Trophoblast cell (in vitro differentiated cells and primary cell): ENCODE data around the gene WDR62.

Experiments
- DNase-seq, 2 donors: peaks; one replicate each; pipeline ENCODE4 v3.0.0-alpha.2; 2016
- H2AFZ ChIP-seq: 2 replicates; pipeline ENCODE4 v1.6.1; 2013; ENCODE audit warnings: low read length, moderate library complexity, mild to moderate bottlenecking; ENCODE audit not compliant: insufficient read depth, poor library complexity
- H2AK5ac ChIP-seq: 2 replicates; pipeline ENCODE4 v1.6.1; 2013; ENCODE audit warnings: mild to moderate bottlenecking, low read length
- H2BK120ac ChIP-seq: 2 replicates; pipeline ENCODE4 v1.6.1; 2013; ENCODE audit warnings: low read length, mild to moderate bottlenecking, moderate library complexity; ENCODE audit not compliant: insufficient read depth, poor library complexity
- H2BK12ac ChIP-seq: 2 replicates; pipeline ENCODE4 v1.6.1; 2013; ENCODE audit warnings: mild to moderate bottlenecking, low read length, moderate library complexity
- H2BK5ac ChIP-seq: 2 replicates; pipeline ENCODE4 v1.6.1; 2013; ENCODE audit warnings: low read length, low read depth, moderate library complexity, mild to moderate bottlenecking; ENCODE audit not compliant: poor library complexity
- H3K14ac ChIP-seq: 2 replicates; pipeline ENCODE4 v1.6.1; 2013; ENCODE audit warnings: mild to moderate bottlenecking, low read length
- H3K18ac ChIP-seq: 2 replicates; pipeline ENCODE4 v1.6.1; 2013; ENCODE audit warnings: mild to moderate bottlenecking, low read length
- H3K23ac ChIP-seq: 2 replicates; pipeline ENCODE4 v1.6.1; 2013; ENCODE audit warnings: low read length
- H3K27ac ChIP-seq: 2 replicates; pipeline ENCODE4 v1.5.1; 2013; ENCODE audit warnings: low read depth, mild to moderate bottlenecking, inconsistent platforms, low read length, moderate library complexity
- H3K27me3 ChIP-seq: 2 replicates; pipeline ENCODE4 v1.6.1; 2013; ENCODE audit warnings: inconsistent platforms, mild to moderate bottlenecking, low read length, moderate library complexity; ENCODE audit not compliant: insufficient read depth
- H3K36me3 ChIP-seq, 2 experiments: 1 replicate in 1 of 2; 2 replicates in 1 of 2; pipeline ENCODE4 v1.6.1; 2013; ENCODE audit warnings: low read length in 2 of 2, mild to moderate bottlenecking in 2 of 2, moderate library complexity in 1 of 2; ENCODE audit not compliant: insufficient read depth in 2 of 2, control insufficient read depth in 1 of 2
- H3K4ac ChIP-seq: 2 replicates; pipeline ENCODE4 v1.6.1; 2013; ENCODE audit warnings: low read depth, mild to moderate bottlenecking, low read length, moderate library complexity
- H3K4me1 ChIP-seq, 2 experiments: 1 replicate in 1 of 2; 2 replicates in 1 of 2; pipeline ENCODE4 v1.6.1; 2013; ENCODE audit warnings: low read length in 2 of 2, mild to moderate bottlenecking in 2 of 2, moderate library complexity in 1 of 2; ENCODE audit not compliant: insufficient read depth in 2 of 2, control insufficient read depth in 1 of 2
- H3K4me2 ChIP-seq: 2 replicates; pipeline ENCODE4 v1.6.1; 2013; ENCODE audit warnings: inconsistent platforms, mild to moderate bottlenecking, low read length, moderate library complexity
- H3K4me3 ChIP-seq: 2 replicates; pipeline ENCODE4 v1.5.1; 2013; ENCODE audit warnings: mild to moderate bottlenecking, low read depth, low read length, inconsistent platforms
- H3K79me1 ChIP-seq: one replicate; pipeline ENCODE4 v1.6.1; 2013; ENCODE audit warnings: low read length
- H3K79me2 ChIP-seq: 2 replicates; pipeline ENCODE4 v1.6.1; 2013; ENCODE audit warnings: low read length, mild to moderate bottlenecking; ENCODE audit not compliant: control insufficient read depth, insufficient read depth, poor library complexity
- H3K9ac ChIP-seq: 2 replicates; pipeline ENCODE4 v1.6.1; 2013; ENCODE audit warnings: mild to moderate bottlenecking, low read length
- H3K9me3 ChIP-seq: 2 replicates; pipeline ENCODE4 v1.6.1; 2013; ENCODE audit warnings: low read depth, mild to moderate bottlenecking, control low read depth, inconsistent platforms, low read length; ENCODE audit not compliant: insufficient read depth
- H4K12ac ChIP-seq: 2 replicates; pipeline ENCODE4 v1.6.1; 2013; ENCODE audit warnings: low read depth, mild to moderate bottlenecking, low read length, moderate library complexity
- H4K8ac ChIP-seq: 2 replicates; pipeline ENCODE4 v1.6.1; 2013; ENCODE audit warnings: low read depth, mild to moderate bottlenecking, low read length, moderate library complexity
- H4K91ac ChIP-seq: one replicate; pipeline ENCODE4 v1.6.1; 2013; ENCODE audit warnings: low read depth, mild to moderate bottlenecking, low read length, moderate library complexity
- WGBS: extraction: QIAGEN DNeasy Blood & Tissue Kit; methylation state at CpG from one replicate; pipeline ENCODE4 v1.1.7; 2013; ENCODE audit warnings: missing lambda C conversion rate; ENCODE audit not compliant: insufficient read length, insufficient coverage; ENCODE audit errors: extremely low coverage; 5-methylcytosine and 5-hydroxymethylcytosine counted together

Gene WDR62

GRCh38 chr19:36110487-36111199 is 55.9 kb downstream of the WDR62 start, which contains the start of gene OVOL3:
OVOL3 (plus strand) TSS chr19:36111143; CDS start chr19:36111203, 60 bp downstream.
- Histone ChIP-seq H3K4me1 (peaks cover 8 to 10% of the 10 kb centered on the region in 2 experiments), H3K79me1 (peaks cover 10% of the 10 kb centered on the region), H3K36me3 (peaks cover 25 to 27% of the 10 kb centered on the region in 2 experiments), H3K4me2 (no peak within 1 kb of the TSS), H3K27ac (no peak within 1 kb of the TSS), H2BK5ac (no peak within 1 kb of the TSS), H3K27me3 (no peaks in the 10 kb centered on the region), H3K14ac (no peak within 1 kb of the TSS), H3K4me3 (no peak within 1 kb of the TSS), H2AK5ac (no peak within 1 kb of the TSS), H3K9ac (no peak within 1 kb of the TSS), H3K18ac (no peak within 1 kb of the TSS), H2BK120ac (no peak within 1 kb of the TSS), H2BK12ac (no peak within 1 kb of the TSS), H4K12ac (peak within 1 kb of the TSS; percentile 25), H4K91ac (no peak within 1 kb of the TSS), H3K23ac (no peak within 1 kb of the TSS), H2AFZ (no peak within 1 kb of the TSS), H3K4ac (no peak within 1 kb of the TSS), H3K9me3 (no peaks in the 10 kb centered on the region), H4K8ac (no peak within 1 kb of the TSS), H3K79me2 (peaks cover 8% of the 10 kb centered on the region)
- no CpG with 5 or more reads among the region's 1 CpG for WGBS
- DNase-seq, result no peak

- Histone ChIP-seq H3K9me3 (no peaks in the 10 kb centered on the region), H4K12ac (peak overlapping the region; percentile 25), H3K4me1 (peaks cover 11 to 14% of the 10 kb centered on the region in 2 experiments), H3K4ac (no peak overlapping the region), H3K79me2 (peaks cover 12% of the 10 kb centered on the region), H3K4me3 (no peak overlapping the region), H2AK5ac (no peak overlapping the region), H4K8ac (no peak overlapping the region), H2BK5ac (no peak overlapping the region), H3K14ac (no peak overlapping the region), H3K4me2 (no peak overlapping the region), H3K36me3 (peaks cover 22 to 24% of the 10 kb centered on the region in 2 experiments), H3K27ac (no peak overlapping the region), H3K9ac (no peak overlapping the region), H3K23ac (no peak overlapping the region), H2BK120ac (no peak overlapping the region), H2AFZ (no peak overlapping the region), H3K79me1 (peaks cover 13% of the 10 kb centered on the region), H3K18ac (no peak overlapping the region), H3K27me3 (no peaks in the 10 kb centered on the region), H4K91ac (no peak overlapping the region), H2BK12ac (no peak overlapping the region)
- DNase-seq, result no peak
- WGBS, result no CpG with 5 or more reads among the region's 13 CpGs
These were observed 56.5 kb downstream of the WDR62 start for GRCh38 chr19:36111200-36111539.

- H3K9me3 ChIP-seq, result no peaks in the 10 kb centered on the region
- H2AFZ ChIP-seq, result no peak overlapping the region
- no peak overlapping the region for H4K12ac ChIP-seq
- no peaks in the 10 kb centered on the region for H3K27me3 ChIP-seq
- H3K4ac ChIP-seq, result no peak overlapping the region
- no peak overlapping the region for H3K14ac ChIP-seq
- H3K4me1 ChIP-seq, result peaks cover 14 to 16% of the 10 kb centered on the region in 2 experiments
- H2BK120ac ChIP-seq, result no peak overlapping the region
- no peak overlapping the region for H2BK5ac ChIP-seq
- H3K4me2 ChIP-seq, result no peak overlapping the region
- no peak overlapping the region for H3K18ac ChIP-seq
- peaks cover 22 to 24% of the 10 kb centered on the region in 2 experiments for H3K36me3 ChIP-seq
- H3K9ac ChIP-seq, result no peak overlapping the region
- no peak for DNase-seq
- no peak overlapping the region for H4K91ac ChIP-seq
- H2BK12ac ChIP-seq, result no peak overlapping the region
- WGBS, result no CpG with 5 or more reads among the region's 10 CpGs
- no peak overlapping the region for H3K27ac ChIP-seq
- no peak overlapping the region for H2AK5ac ChIP-seq
- H3K79me2 ChIP-seq, result peaks cover 12% of the 10 kb centered on the region
- H3K23ac ChIP-seq, result no peak overlapping the region
- no peak overlapping the region for H4K8ac ChIP-seq
- peaks cover 13% of the 10 kb centered on the region for H3K79me1 ChIP-seq
- peak overlapping the region; percentile 10 for H3K4me3 ChIP-seq
These were observed 58.0 kb downstream of the WDR62 start for GRCh38 chr19:36112678-36113077.

- H4K8ac ChIP-seq, result no peak overlapping the region
- H2AFZ ChIP-seq, result no peak overlapping the region
- peaks cover 14 to 16% of the 10 kb centered on the region in 2 experiments for H3K4me1 ChIP-seq
- H2AK5ac ChIP-seq, result no peak overlapping the region
- H2BK5ac ChIP-seq, result no peak overlapping the region
- H3K4ac ChIP-seq, result no peak overlapping the region
- no peak overlapping the region for H3K27ac ChIP-seq
- no peak overlapping the region for H4K91ac ChIP-seq
- H3K4me3 ChIP-seq, result no peak overlapping the region
- H4K12ac ChIP-seq, result no peak overlapping the region
- H3K4me2 ChIP-seq, result peak overlapping the region; percentile 93
- no peak overlapping the region for H3K23ac ChIP-seq
- DNase-seq, result no peak
- H3K79me2 ChIP-seq, result peaks cover 12% of the 10 kb centered on the region
- H3K36me3 ChIP-seq, result peaks cover 20 to 27% of the 10 kb centered on the region in 2 experiments
- no peak overlapping the region for H3K14ac ChIP-seq
- no peak overlapping the region for H2BK12ac ChIP-seq
- no peaks in the 10 kb centered on the region for H3K9me3 ChIP-seq
- peak overlapping the region; percentile 31 for H3K18ac ChIP-seq
- peaks cover 13% of the 10 kb centered on the region for H3K79me1 ChIP-seq
- H2BK120ac ChIP-seq, result no peak overlapping the region
- no CpG with 5 or more reads among the region's 34 CpGs for WGBS
- no peaks in the 10 kb centered on the region for H3K27me3 ChIP-seq
- H3K9ac ChIP-seq, result no peak overlapping the region
These were observed 58.7 kb downstream of the WDR62 start for GRCh38 chr19:36113425-36113824.
